Measurements from ENCODE around the gene CD79A. TPM values are rescaled to one million over a fixed set of nuclear protein-coding genes. Genes with fewer than 3 reads are reported as not detected.

CD79A gene
- total RNA-seq (2022) (0.82 TPM in 1 of 2 replicates, not detected in the other), Bru-seq, nascent RNA (percentile 13 among the genes with signal in this experiment), BruChase-seq, experiment 1, labeled RNA remaining after a 2-hour chase (percentile 22 among the genes with signal in this experiment), BruChase-seq, experiment 2, labeled RNA remaining after a 6-hour chase (percentile 22 among the genes with signal in this experiment)
- long read RNA-seq, partial matches to known transcripts = 0 of 1 reads
- long read RNA-seq, other reads (novel, unspliced or antisense) = 1 of 1 reads

DNA sequence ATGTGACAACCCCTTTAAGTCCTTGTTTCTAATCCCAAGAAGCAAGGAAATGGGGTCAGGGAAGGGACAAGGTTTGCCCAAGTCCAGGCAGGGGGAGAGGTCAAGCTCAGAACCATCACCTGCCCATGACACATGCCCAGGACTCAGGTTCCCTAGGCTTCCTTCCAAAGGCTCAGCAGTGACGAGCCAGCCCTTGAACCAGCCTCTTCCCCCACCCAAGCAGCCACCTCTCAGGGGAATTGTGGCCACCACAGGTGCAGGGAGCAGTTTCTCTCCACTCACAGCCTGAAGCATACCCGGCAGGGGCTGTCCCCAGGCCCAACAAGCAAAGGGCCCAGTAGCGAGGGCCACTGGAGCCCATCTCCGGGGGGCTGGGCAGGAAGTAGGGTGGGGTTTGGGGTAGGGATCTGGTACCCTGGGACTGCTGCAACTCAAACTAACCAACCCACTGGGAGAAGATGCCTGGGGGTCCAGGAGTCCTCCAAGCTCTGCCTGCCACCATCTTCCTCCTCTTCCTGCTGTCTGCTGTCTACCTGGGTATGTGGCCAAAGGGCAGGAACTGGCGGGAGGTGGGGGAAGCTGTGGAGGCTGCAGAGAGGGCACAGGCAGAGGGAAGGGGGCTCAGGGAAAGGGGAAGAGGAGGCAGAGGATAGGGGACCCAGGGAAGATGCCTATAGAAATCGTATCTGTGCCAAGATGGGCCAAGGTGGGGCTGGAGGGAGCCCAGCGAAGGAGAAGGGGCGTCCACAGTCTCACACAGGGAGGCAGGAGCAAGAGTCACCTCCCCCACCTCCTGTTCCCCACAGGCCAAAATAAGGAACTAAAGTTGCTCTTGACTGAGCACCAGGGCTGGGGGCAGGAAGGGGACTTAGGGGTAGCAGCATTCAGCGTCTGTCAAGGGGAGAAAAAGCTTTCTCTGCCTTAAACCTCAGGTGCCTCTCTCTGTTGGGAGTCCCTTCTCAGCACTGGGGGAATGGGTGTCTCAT, at the start of gene CD79A:
Gene CD79A (plus strand): TSS at position 433 of the 986 bp plus-strand sequence. CDS start 26 bp downstream, at position 459.
- Mint-ChIP-seq H3K27ac (ENCODE audit: unreplicated experiment) (no peak within 1 kb of the TSS), H3K4me3 (ENCODE audit: unreplicated experiment) (no peak within 1 kb of the TSS), H3K9me3 (ENCODE audit: unreplicated experiment) (no peaks in the 10 kb centered on the region), H3K36me3 (ENCODE audit: insufficient read depth, unreplicated experiment) (peaks cover 23% of the 10 kb centered on the region), H3K27me3 (ENCODE audit: insufficient read depth, unreplicated experiment) (no peaks in the 10 kb centered on the region), H3K4me1 (ENCODE audit: low read depth, unreplicated experiment) (peaks cover 5% of the 10 kb centered on the region)
- POLR2A ChIA-PET = no interaction called here
- Histone ChIP-seq H3K36me3 (ENCODE audit: control insufficient read depth, insufficient read depth, low read length) (no peaks in the 10 kb centered on the region), H3K9me3 (no peaks in the 10 kb centered on the region), H3K27me3 (replicated peaks; ENCODE audit: control insufficient read depth, insufficient read depth, low read length) (no peaks in the 10 kb centered on the region), H3K4me3 (ENCODE audit: low read depth, low read length) (no peak within 1 kb of the TSS), H3K4me1 (no peaks in the 10 kb centered on the region)
- no TSS peak for BruUV-seq (replicated peaks)
- TF ChIP-seq, protein P1, sequence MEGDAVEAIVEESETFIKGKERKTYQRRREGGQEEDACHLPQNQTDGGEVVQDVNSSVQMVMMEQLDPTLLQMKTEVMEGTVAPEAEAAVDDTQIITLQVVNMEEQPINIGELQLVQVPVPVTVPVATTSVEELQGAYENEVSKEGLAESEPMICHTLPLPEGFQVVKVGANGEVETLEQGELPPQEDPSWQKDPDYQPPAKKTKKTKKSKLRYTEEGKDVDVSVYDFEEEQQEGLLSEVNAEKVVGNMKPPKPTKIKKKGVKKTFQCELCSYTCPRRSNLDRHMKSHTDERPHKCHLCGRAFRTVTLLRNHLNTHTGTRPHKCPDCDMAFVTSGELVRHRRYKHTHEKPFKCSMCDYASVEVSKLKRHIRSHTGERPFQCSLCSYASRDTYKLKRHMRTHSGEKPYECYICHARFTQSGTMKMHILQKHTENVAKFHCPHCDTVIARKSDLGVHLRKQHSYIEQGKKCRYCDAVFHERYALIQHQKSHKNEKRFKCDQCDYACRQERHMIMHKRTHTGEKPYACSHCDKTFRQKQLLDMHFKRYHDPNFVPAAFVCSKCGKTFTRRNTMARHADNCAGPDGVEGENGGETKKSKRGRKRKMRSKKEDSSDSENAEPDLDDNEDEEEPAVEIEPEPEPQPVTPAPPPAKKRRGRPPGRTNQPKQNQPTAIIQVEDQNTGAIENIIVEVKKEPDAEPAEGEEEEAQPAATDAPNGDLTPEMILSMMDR (IDR thresholded peaks at IDR 0.05; ENCODE audit: insufficient read depth in 1 of 2, low read depth in 1 of 2, low read length in 1 of 2, severe bottlenecking in 1 of 2, unreplicated experiment in 1 of 2) = no peak
- CTCF ChIA-PET = interaction anchor here (1.2 kb wide), 1 partner anchor 11 kb away, joined by 6 read pairs; no protein-coding TSS in a partner anchor
- intact Hi-C loops (cut with micrococcal nuclease; ENCODE audit: unreplicated experiment) = no loop called here
- no peak for DNase-seq

DNA sequence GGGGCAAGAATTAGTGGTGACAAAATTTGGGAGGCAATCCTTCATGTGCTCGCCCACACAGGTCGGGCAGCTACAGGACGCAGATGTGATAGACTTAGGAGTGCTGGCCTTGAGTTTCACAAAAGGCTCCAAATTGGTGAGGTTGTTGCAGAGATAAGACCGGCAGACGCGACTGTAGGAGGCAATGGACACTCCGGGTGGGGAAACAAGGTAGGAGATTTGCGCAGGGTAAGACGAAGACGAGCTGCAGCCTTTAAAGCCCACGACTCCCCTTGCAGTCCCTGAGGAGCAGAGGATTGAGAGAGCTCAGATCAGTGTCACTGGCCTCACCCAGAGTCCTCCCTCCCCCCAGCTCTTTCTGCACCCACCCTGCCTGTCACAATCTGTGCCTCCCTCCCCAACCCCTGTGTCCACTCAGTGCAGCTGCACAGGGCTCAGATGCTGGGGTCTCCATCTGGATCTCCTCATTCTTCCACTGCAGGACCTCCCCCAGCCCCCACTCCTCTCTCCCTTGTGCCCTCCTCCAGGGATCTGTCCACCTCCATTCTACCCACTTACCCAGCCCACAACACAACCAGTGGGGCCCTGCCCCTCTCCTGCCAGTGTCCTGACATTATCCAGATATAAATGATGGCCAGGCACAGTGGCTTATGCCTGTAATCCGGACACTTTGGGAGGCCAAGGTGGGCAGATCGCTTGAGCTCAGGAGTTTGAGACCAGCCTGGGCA, 38.9 kb upstream of the CD79A start:
- DNase-seq = no peak
- Mint-ChIP-seq H3K4me3 (ENCODE audit: unreplicated experiment) (no peak overlapping the region), H3K27ac (ENCODE audit: unreplicated experiment) (no peak overlapping the region), H3K36me3 (ENCODE audit: insufficient read depth, unreplicated experiment) (no peaks in the 10 kb centered on the region), H3K27me3 (ENCODE audit: insufficient read depth, unreplicated experiment) (peaks cover 22% of the 10 kb centered on the region), H3K4me1 (ENCODE audit: low read depth, unreplicated experiment) (no peaks in the 10 kb centered on the region), H3K9me3 (ENCODE audit: unreplicated experiment) (no peaks in the 10 kb centered on the region)
- Histone ChIP-seq H3K4me1 (no peaks in the 10 kb centered on the region), H3K4me3 (ENCODE audit: low read depth, low read length) (no peak overlapping the region), H3K36me3 (ENCODE audit: control insufficient read depth, insufficient read depth, low read length) (no peaks in the 10 kb centered on the region), H3K9me3 (no peaks in the 10 kb centered on the region), H3K27me3 (replicated peaks; ENCODE audit: control insufficient read depth, insufficient read depth, low read length) (peaks cover 2% of the 10 kb centered on the region; the same call in 1 of the 2 replicates)
- TF ChIP-seq, protein P1 (IDR thresholded peaks at IDR 0.05; ENCODE audit: insufficient read depth in 1 of 2, low read depth in 1 of 2, low read length in 1 of 2, severe bottlenecking in 1 of 2, unreplicated experiment in 1 of 2) = no peak
- POLR2A ChIA-PET = no interaction called here
- no TSS peak for BruUV-seq (replicated peaks)
- intact Hi-C loops (cut with micrococcal nuclease; ENCODE audit: unreplicated experiment) = no loop called here
- CTCF ChIA-PET = no interaction called here

DNA sequence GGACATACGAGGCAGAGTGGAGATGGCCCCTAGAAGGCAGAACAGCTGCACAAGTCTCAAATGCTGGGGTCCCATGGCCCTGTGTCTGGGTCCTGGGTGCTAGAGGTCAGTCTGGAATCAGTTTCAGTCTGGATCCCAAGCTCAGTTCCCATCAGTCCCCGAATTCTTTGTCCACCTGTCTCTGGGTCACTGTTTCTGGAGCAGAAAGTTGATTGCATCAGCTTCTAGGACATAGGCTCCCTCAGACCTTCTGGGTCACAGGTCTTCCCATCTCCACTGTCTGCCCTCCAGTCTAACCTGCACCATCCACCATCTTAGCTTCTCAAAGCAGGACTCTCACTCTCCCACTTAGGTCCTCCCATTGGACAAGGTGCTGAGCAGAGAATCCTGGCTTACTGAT, 37.9 kb upstream of the CD79A start:
- no peaks in the 10 kb centered on the region for H3K4me1 Mint-ChIP-seq (ENCODE audit: low read depth, unreplicated experiment)
- no peaks in the 10 kb centered on the region for H3K36me3 Mint-ChIP-seq (ENCODE audit: insufficient read depth, unreplicated experiment)
- Histone ChIP-seq H3K4me1 (no peaks in the 10 kb centered on the region), H3K4me3 (ENCODE audit: low read depth, low read length) (no peak overlapping the region), H3K9me3 (no peaks in the 10 kb centered on the region), H3K36me3 (ENCODE audit: control insufficient read depth, insufficient read depth, low read length) (no peaks in the 10 kb centered on the region), H3K27me3 (replicated peaks; ENCODE audit: control insufficient read depth, insufficient read depth, low read length) (peaks cover 2% of the 10 kb centered on the region; the same call in 1 of the 2 replicates)
- POLR2A ChIA-PET = no interaction called here
- TF ChIP-seq, protein P1 (IDR thresholded peaks at IDR 0.05; ENCODE audit: insufficient read depth in 1 of 2, low read depth in 1 of 2, low read length in 1 of 2, severe bottlenecking in 1 of 2, unreplicated experiment in 1 of 2) = no peak
- intact Hi-C loops (cut with micrococcal nuclease; ENCODE audit: unreplicated experiment) = no loop called here
- H3K27ac Mint-ChIP-seq (ENCODE audit: unreplicated experiment) = no peak overlapping the region
- no peak overlapping the region for H3K4me3 Mint-ChIP-seq (ENCODE audit: unreplicated experiment)
- peaks cover 9% of the 10 kb centered on the region for H3K9me3 Mint-ChIP-seq (ENCODE audit: unreplicated experiment)
- DNase-seq = no peak
- CTCF ChIA-PET = interaction anchor here (0.6 kb wide), 1 partner anchor 191 kb away, joined by 3 read pairs; no protein-coding TSS in a partner anchor
- H3K27me3 Mint-ChIP-seq (ENCODE audit: insufficient read depth, unreplicated experiment) = peaks cover 28% of the 10 kb centered on the region
- no TSS peak for BruUV-seq (replicated peaks)
